Liver (tissue), 9 donors: ENCODE measurements around the gene RNH1. TPM values are rescaled to one million over a fixed set of nuclear protein-coding genes. Genes with fewer than 3 reads are reported as not detected.

Experiments
- DNase-seq: peaks from one replicate; pipeline ENCODE4 v3.0.0-alpha.2; 2017; ENCODE audit warnings: low spot score
- H3K27ac ChIP-seq, 2 donors: one replicate each; pipeline ENCODE4 v1.7.0; 2013; ENCODE audit warnings: inconsistent platforms in 2 of 2, low read length in 2 of 2, control low read depth in 1 of 2, low read depth in 1 of 2, mild to moderate bottlenecking in 1 of 2
- H3K27me3 ChIP-seq, 4 donors: one replicate each; pipeline versions ENCODE4 v1.6.1 to v1.7.0; 2013; ENCODE audit warnings: low read length in 3 of 4, inconsistent platforms in 1 of 4, mild to moderate bottlenecking in 1 of 4, moderate library complexity in 1 of 4; ENCODE audit not compliant: control insufficient read depth in 4 of 4, insufficient read depth in 4 of 4
- H3K36me3 ChIP-seq, 4 donors: one replicate each; pipeline versions ENCODE4 v1.6.1 to v1.7.0; 2013; ENCODE audit warnings: low read length in 3 of 4, mild to moderate bottlenecking in 3 of 4, low read depth in 1 of 4, moderate library complexity in 1 of 4; ENCODE audit not compliant: control insufficient read depth in 4 of 4, insufficient read depth in 3 of 4
- H3K4me1 ChIP-seq, 4 donors: one replicate each; pipeline versions ENCODE4 v1.6.1 to v1.7.0; 2013; ENCODE audit warnings: low read length in 3 of 4, mild to moderate bottlenecking in 3 of 4, moderate library complexity in 1 of 4; ENCODE audit not compliant: control insufficient read depth in 4 of 4, insufficient read depth in 4 of 4
- H3K4me3 ChIP-seq, 3 donors: one replicate each; pipeline versions ENCODE4 v1.6.1 to v1.7.0; 2013; ENCODE audit warnings: low read length in 3 of 3, control low read depth in 1 of 3, low read depth in 1 of 3, mild to moderate bottlenecking in 1 of 3
- H3K9ac ChIP-seq, 2 donors: one replicate each; pipeline ENCODE4 v1.7.0; 2013; ENCODE audit warnings: low read length in 2 of 2, mild to moderate bottlenecking in 2 of 2, moderate library complexity in 2 of 2, control low read depth in 1 of 2, low read depth in 1 of 2
- H3K9me3 ChIP-seq, 4 donors: one replicate each; pipeline versions ENCODE4 v1.6.1 to v1.7.0; 2013; ENCODE audit warnings: low read length in 3 of 4; ENCODE audit not compliant: control insufficient read depth in 4 of 4
- EGR1 ChIP-seq, 2 donors: IDR thresholded peaks; 2 replicates each; pipeline ENCODE4 v1.6.1; 2016 to 2018; ENCODE audit warnings: antibody characterized with exemption in 2 of 2, low read depth in 2 of 2
- FOXA2 ChIP-seq: IDR thresholded peaks from 2 replicates; pipeline ENCODE4 v1.6.1; 2016; ENCODE audit warnings: antibody characterized with exemption
- GABPA ChIP-seq, 2 donors: IDR thresholded peaks in 1 of 2; conservative IDR thresholded peaks in 1 of 2; 2 replicates each; pipeline ENCODE4 v1.6.1; 2016; ENCODE audit warnings: antibody characterized with exemption in 2 of 2, mild to moderate bottlenecking in 1 of 2, moderate library complexity in 1 of 2
- HNF4A ChIP-seq, 2 donors: conservative IDR thresholded peaks; 2 replicates each; pipeline ENCODE4 v1.6.1; 2016; ENCODE audit warnings: antibody characterized with exemption in 2 of 2, mild to moderate bottlenecking in 2 of 2
- HNF4G ChIP-seq: IDR thresholded peaks from 2 replicates; pipeline ENCODE4 v1.6.1; 2016; ENCODE audit warnings: antibody characterized with exemption
- JUND ChIP-seq, 2 donors: IDR thresholded peaks; 2 replicates each; pipeline ENCODE4 v1.6.1; 2016; ENCODE audit warnings: antibody characterized with exemption in 2 of 2
- NR2F2 ChIP-seq: IDR thresholded peaks from 2 replicates; pipeline ENCODE4 v1.6.1; 2016; ENCODE audit warnings: antibody characterized with exemption
- RAD21 ChIP-seq, 2 donors: IDR thresholded peaks; 2 replicates each; pipeline ENCODE4 v1.6.1; 2016; ENCODE audit warnings: antibody characterized with exemption in 2 of 2, mild to moderate bottlenecking in 2 of 2
- RXRA ChIP-seq, 2 donors: IDR thresholded peaks; 2 replicates each; pipeline ENCODE4 v1.6.1; 2017 to 2018; ENCODE audit warnings: antibody characterized with exemption in 2 of 2, mild to moderate bottlenecking in 1 of 2
- YY1 ChIP-seq: IDR thresholded peaks from 2 replicates; pipeline ENCODE4 v1.6.1; 2016; ENCODE audit warnings: antibody characterized with exemption, mild to moderate bottlenecking
- WGBS: extraction: QIAGEN DNeasy Blood & Tissue Kit; methylation state at CpG from one replicate; pipeline ENCODE4 v1.1.7; 2013; 5-methylcytosine and 5-hydroxymethylcytosine counted together
- polyA plus RNA-seq, 2 donors: library from polyadenylated mRNA; stranded (reverse) in 1 of 2; unstranded in 1 of 2; fragments of 200-250 nt in 1 of 2; fragments of >200 nt in 1 of 2; fragmentation: Nextera tagmentation in 1 of 2; extraction: Ambion mirVana in 1 of 2; gene quantifications; one replicate each; pipeline versions ENCODE4 v1.2.1 to v1.2.3, GENCODE V29; 2013 to 2015
- total RNA-seq, 2 donors: library from RNA; depleted of rRNA; stranded (reverse); fragments of >200 nt; gene quantifications; one replicate each; pipeline ENCODE4 v1.2.3, GENCODE V29; 2014
- TF ChIP-seq, protein P1 (sequence below): fragments of 150-350 bp; IDR thresholded peaks from 2 replicates; pipeline ENCODE4 v1.5.1; 2017; ENCODE audit warnings: improper control_type of control experiment, low read depth, low read length; ENCODE audit not compliant: missing input control
- TF ChIP-seq, protein P2 (sequence below): IDR thresholded peaks from 2 replicates; pipeline ENCODE4 v1.6.1; 2016; ENCODE audit warnings: antibody characterized with exemption
- TF ChIP-seq, protein P3 (sequence below): IDR thresholded peaks from 2 replicates; pipeline ENCODE4 v1.6.1; 2016; ENCODE audit warnings: antibody characterized with exemption
- TF ChIP-seq, protein P4 (sequence below): IDR thresholded peaks from 2 replicates; pipeline ENCODE4 v1.6.1; 2016; ENCODE audit warnings: antibody characterized with exemption, mild to moderate bottlenecking
- TF ChIP-seq, protein P5 (sequence below): IDR thresholded peaks from 2 replicates; pipeline ENCODE4 v1.6.1; 2016; ENCODE audit warnings: antibody characterized with exemption
- donor health status: healthy.
- donor health status: healthy.
- donor health status: healthy.
- donor health status: healthy.
- donor health status: healthy.

RNH1 gene
- total and polyA plus RNA-seq, 4 donors: 68.5 to 99.1 (median 76.8) TPM

DNA sequence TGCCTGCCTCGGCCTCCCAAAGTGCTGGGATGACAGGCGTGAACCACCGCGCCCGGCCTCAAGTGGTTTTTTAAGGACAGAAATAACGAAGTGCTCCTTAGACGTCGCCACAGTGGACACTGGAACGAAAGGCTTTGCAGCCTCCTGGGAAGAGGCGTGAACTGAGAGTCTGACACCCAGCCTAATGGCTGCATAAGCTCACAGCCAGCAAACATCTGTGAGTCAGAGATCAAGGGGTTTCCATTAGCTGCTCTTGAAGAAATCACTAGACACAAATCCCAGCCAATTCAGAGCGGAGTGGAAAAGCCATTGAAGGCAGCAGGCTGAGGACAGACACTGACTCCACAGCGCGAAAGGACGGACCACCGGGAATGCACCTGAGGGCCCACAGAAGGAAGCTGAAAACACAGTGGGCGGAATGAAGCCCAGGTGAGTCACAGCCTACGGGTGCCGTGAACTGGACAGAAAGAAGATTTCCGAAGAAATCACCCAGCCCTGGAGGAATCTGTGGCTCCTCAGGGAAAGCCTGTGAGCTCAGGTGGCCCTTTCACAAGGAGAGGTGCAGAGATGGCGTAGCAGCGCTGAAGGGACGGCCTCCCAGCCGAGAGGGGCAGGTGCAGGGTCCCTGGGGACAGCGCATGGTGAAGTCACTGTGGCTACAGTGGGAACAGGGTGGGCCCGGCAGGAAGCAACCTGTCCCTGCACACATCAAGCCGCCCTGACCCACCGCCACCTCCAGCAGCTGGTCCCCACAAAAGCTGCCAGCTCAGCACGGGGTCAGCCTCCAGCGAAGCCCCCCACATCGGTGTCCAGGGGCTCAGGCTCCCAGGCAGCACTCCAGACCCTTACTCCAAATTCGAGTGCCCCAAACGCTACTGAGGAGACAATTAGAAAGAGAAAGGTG lies 41.9 kb upstream of the RNH1 start:
- 92% methylated on average over 32 of the region's 32 CpGs for WGBS
- Histone ChIP-seq H3K4me3 (no peak overlapping the region), H3K27me3 (no peaks in the 10 kb centered on the region), H3K27ac (no peak overlapping the region), H3K4me1 (peaks cover 0 to 10% (median 4%) of the 10 kb centered on the region in 4 donors), H3K36me3 (peaks cover 0 to 1% (median 0%) of the 10 kb centered on the region in 4 donors), H3K9ac (no peak overlapping the region), H3K9me3 (no peaks in the 10 kb centered on the region)
- TF ChIP-seq, protein P1, sequence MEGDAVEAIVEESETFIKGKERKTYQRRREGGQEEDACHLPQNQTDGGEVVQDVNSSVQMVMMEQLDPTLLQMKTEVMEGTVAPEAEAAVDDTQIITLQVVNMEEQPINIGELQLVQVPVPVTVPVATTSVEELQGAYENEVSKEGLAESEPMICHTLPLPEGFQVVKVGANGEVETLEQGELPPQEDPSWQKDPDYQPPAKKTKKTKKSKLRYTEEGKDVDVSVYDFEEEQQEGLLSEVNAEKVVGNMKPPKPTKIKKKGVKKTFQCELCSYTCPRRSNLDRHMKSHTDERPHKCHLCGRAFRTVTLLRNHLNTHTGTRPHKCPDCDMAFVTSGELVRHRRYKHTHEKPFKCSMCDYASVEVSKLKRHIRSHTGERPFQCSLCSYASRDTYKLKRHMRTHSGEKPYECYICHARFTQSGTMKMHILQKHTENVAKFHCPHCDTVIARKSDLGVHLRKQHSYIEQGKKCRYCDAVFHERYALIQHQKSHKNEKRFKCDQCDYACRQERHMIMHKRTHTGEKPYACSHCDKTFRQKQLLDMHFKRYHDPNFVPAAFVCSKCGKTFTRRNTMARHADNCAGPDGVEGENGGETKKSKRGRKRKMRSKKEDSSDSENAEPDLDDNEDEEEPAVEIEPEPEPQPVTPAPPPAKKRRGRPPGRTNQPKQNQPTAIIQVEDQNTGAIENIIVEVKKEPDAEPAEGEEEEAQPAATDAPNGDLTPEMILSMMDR: no peak
- TF ChIP-seq YY1: no peak
- no peak for TF ChIP-seq EGR1 (IDR thresholded peaks at IDR 0.05; ENCODE audit: low read depth in 2 of 2)
- TF ChIP-seq, protein P2, sequence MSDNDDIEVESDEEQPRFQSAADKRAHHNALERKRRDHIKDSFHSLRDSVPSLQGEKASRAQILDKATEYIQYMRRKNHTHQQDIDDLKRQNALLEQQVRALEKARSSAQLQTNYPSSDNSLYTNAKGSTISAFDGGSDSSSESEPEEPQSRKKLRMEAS: no peak
- TF ChIP-seq NR2F2: no peak
- TF ChIP-seq, protein P3, sequence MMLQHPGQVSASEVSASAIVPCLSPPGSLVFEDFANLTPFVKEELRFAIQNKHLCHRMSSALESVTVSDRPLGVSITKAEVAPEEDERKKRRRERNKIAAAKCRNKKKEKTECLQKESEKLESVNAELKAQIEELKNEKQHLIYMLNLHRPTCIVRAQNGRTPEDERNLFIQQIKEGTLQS: no peak
- TF ChIP-seq GABPA (IDR thresholded peaks at IDR 0.05 in 1 of 2, conservative IDR thresholded peaks at IDR 0.05 in 1 of 2): no peak
- no peak for TF ChIP-seq JUND (IDR thresholded peaks at IDR 0.05)
- no peak for TF ChIP-seq HNF4A (conservative IDR thresholded peaks at IDR 0.05)
- no peak for TF ChIP-seq RXRA (IDR thresholded peaks at IDR 0.05)
- TF ChIP-seq HNF4G: no peak
- no peak for TF ChIP-seq FOXA2
- TF ChIP-seq, protein P4, sequence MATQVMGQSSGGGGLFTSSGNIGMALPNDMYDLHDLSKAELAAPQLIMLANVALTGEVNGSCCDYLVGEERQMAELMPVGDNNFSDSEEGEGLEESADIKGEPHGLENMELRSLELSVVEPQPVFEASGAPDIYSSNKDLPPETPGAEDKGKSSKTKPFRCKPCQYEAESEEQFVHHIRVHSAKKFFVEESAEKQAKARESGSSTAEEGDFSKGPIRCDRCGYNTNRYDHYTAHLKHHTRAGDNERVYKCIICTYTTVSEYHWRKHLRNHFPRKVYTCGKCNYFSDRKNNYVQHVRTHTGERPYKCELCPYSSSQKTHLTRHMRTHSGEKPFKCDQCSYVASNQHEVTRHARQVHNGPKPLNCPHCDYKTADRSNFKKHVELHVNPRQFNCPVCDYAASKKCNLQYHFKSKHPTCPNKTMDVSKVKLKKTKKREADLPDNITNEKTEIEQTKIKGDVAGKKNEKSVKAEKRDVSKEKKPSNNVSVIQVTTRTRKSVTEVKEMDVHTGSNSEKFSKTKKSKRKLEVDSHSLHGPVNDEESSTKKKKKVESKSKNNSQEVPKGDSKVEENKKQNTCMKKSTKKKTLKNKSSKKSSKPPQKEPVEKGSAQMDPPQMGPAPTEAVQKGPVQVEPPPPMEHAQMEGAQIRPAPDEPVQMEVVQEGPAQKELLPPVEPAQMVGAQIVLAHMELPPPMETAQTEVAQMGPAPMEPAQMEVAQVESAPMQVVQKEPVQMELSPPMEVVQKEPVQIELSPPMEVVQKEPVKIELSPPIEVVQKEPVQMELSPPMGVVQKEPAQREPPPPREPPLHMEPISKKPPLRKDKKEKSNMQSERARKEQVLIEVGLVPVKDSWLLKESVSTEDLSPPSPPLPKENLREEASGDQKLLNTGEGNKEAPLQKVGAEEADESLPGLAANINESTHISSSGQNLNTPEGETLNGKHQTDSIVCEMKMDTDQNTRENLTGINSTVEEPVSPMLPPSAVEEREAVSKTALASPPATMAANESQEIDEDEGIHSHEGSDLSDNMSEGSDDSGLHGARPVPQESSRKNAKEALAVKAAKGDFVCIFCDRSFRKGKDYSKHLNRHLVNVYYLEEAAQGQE: no peak
- TF ChIP-seq RAD21 (IDR thresholded peaks at IDR 0.05): no peak
- TF ChIP-seq, protein P5, sequence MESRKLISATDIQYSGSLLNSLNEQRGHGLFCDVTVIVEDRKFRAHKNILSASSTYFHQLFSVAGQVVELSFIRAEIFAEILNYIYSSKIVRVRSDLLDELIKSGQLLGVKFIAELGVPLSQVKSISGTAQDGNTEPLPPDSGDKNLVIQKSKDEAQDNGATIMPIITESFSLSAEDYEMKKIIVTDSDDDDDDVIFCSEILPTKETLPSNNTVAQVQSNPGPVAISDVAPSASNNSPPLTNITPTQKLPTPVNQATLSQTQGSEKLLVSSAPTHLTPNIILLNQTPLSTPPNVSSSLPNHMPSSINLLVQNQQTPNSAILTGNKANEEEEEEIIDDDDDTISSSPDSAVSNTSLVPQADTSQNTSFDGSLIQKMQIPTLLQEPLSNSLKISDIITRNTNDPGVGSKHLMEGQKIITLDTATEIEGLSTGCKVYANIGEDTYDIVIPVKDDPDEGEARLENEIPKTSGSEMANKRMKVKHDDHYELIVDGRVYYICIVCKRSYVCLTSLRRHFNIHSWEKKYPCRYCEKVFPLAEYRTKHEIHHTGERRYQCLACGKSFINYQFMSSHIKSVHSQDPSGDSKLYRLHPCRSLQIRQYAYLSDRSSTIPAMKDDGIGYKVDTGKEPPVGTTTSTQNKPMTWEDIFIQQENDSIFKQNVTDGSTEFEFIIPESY: no peak
- no peak for DNase-seq
